HS-5 (cell line): Measurements from ENCODE around the gene KIF26B.
"Not testable (repeated sequence)": the region's sequence is repeated elsewhere in the genome, so short reads cannot be mapped to it uniquely, and the experiment has no call there.

ENCODE experiments used
- DNase-seq: peaks from one replicate; pipeline ENCODE4 v3.0.0-alpha.2; 2012; ENCODE audit warnings: low read depth

The KIF26B gene

DNA sequence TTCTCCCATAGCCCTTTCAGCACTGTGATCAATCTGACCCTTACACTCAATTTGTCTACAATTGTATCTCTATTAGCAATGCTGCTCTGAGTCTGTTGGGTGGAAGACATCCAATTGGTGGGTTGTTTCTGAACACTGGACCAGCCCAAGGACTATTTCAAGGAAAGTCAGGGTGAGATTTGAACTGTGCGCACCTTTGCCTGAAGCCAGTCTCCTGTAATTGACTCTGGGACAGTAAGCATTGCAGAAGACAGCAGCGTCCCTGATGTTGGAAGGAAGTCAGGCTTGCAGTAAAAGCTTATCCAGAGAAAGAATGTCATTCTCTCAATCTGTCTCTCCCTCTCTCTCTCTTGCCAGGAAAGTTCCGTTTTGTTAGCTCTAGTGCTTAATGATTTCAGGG is 233.9 kb downstream of the KIF26B start:
- no peak for DNase-seq

- no peak for DNase-seq
Observed at GRCh38 chr1:245389873-245390272, 235.1 kb downstream of the KIF26B start.

- DNase-seq: no peak
Observed at GRCh38 chr1:245390975-245391374, 236.2 kb downstream of the KIF26B start.

DNA sequence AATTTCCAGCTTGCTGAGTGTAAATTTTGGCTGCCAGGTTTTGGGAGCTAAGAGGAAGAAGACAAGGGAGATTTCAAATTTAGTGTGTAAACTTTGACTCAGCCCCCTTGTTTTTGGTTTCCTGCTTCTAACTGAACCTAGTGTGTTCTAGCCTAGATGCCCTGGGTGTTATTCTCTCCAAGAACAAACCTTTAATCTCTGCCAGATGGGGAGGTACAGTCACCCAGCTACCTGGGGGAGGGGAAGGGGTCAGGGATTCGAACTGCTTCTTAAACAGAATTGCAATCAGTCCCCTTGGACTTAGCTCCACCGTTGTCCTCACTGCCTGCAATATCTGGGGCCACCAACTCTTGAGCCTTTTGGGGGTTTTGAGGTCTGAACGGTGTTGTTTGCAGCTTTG is 238.9 kb downstream of the KIF26B start:
- DNase-seq: no peak

GRCh38 chr1:245395680-245396079 is 240.9 kb downstream of the KIF26B start:
- DNase-seq: no peak

DNA sequence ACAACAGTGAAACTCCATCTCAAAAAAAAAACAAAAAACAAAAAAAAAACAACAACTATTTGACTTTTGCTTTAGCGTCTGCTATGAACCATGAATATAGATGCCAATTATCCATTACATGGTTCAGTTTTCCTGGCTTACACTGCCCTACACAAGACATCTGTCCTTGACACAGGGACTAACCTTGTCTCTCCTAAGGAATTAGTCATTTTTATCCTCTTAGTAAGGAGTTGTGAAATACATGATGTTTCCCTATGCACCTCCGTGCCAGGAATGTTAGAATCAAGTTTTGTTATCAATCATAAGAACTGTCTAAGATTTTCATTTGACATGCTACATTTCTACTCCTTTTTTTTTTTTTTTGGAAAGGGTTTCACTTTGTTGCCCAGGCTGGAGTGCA is 241.8 kb downstream of the KIF26B start:
- no peak for DNase-seq

GRCh38 chr1:245397771-245398170 is 243.0 kb downstream of the KIF26B start:
- DNase-seq: no peak

DNA sequence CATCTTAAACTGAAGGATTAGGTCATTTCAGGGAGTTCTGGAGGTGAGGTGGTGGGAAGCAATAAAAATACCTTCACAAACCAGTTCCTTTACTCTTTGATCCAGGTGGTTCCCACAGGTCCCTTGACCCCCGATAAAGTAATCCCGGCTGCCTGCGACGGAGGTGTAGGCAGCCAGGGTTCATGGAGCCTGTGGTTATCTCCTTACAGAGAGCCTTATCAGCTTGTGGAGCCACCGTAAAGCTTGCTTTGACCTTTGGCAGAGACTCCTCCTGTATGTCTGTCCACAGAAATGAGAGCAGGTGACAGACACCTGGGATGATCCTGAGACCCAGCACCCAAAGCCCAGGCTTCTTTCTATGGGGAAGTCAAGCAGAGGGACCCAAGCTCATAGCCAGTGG is 243.4 kb downstream of the KIF26B start:
- no peak for DNase-seq

DNA sequence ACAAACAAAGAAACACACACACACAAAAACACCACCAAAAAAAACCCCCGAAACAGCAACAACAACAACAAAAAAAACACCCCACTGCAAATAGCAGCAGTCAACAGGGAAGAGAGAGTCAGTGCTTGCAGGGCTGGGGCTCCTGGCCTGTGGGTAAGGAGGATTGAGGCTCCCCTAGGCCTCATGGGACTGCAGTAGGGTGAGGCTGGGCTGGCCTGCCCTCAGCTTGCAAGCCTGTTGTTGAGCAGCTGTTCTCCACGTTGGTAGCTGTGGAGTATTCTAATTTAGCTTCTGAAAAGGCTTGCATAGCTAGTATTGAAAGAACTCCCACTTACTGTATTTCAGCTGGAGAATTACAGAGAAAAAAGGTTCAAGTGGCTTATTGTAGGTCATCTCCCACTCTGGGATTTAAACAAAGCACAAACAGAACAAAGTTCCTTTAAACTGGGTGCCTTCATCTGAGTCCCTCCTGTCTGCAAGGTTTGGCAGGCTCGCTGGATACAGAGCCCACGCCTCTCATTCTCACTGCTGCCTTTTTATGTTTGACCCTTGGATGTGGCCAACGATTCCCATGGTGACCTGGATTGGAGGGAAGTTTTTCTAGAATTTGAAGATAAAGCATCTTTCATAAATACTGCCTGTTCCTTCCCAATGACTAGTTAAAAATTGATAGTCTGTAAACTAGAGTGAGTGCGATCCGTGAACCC is 247.2 kb downstream of the KIF26B start:
- no peak for DNase-seq

DNA sequence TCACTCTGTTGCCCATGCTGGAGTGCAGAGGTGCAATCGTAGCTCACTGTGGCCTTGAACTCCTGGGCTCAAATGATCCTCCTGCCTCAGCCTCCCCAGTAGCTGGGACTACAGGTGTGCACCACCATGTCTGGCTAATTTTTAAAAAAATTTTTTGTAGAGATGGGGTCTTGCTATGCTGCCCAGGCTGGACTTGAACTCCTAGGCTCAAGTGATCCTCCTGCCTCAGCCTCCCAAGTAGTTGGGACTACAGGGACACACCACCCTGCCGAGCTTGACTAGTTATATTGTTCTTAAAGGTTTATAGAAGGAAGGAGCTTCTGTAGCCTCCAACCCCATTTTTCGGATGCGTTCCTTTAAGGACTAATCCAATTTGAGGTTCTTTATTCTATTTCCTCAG is 248.2 kb downstream of the KIF26B start:
- not testable (repeated sequence) for DNase-seq

- DNase-seq: no peak
Observed at GRCh38 chr1:245404527-245404926, 249.7 kb downstream of the KIF26B start.

GRCh38 chr1:245404952-245405351 is 250.2 kb downstream of the KIF26B start:
- DNase-seq: no peak

GRCh38 chr1:245406426-245406825 is 251.6 kb downstream of the KIF26B start:
- no peak for DNase-seq

DNA sequence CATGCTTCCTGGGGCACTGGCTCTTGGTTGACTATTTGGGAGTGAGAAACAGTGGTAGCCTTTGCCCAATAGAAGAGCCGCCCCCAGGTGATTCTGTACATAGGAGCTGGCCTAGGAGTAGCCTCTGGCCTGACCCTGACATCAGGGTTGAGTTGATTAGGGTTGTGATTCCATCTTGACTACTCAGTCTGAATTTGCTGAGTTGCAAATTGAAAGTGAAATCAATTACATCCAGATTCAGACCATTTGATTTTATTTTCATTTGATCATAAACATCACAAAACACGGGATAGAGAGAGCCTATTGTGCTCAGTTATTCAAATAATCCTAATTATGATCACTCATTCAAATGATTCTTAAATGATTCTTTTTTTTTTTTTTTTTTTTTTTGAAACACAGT is 253.2 kb downstream of the KIF26B start:
- no peak for DNase-seq

DNA sequence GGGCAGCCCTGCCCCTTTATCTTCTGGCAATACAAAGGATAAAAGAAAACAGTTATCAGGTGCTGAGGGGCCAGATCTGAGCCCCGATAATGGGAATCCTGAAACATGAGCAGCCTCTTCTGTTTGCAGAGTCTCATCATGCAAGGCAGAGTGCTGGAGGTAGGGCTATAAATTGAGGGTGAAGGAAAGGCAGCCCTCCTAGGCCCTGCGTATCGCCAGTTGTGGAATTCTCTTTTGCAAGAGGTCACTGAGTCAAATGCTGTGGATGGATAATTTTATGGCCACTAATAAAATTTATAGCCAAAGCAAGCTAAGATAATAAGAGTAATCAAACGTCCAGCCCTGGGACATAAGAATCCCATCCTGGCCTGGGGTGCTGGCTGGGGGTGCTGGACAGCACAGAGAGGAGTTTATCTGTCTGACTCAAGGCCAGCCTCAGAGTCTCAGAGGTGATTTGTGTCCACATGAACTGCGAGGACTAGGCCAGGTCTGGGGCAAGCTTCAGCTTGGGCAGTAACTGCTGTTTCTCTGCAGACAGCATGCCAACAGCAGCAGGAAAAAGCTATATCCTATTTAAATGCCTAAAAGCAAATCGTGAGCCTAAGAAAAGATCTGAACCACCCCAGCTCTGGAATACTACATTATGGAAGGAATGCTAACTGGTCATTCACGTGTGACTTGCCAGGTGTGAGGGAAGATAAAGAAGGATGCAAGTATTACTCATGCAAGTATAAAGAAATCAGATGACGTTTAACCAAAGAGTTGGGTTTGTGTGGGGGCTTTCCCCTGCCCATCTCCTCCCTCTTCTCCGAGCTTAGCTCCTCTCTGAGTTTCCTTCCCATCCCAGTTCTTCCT is 254.8 kb downstream of the KIF26B start:
- no peak for DNase-seq

GRCh38 chr1:245411245-245412036 is 256.7 kb downstream of the KIF26B start:
- no peak for DNase-seq

DNA sequence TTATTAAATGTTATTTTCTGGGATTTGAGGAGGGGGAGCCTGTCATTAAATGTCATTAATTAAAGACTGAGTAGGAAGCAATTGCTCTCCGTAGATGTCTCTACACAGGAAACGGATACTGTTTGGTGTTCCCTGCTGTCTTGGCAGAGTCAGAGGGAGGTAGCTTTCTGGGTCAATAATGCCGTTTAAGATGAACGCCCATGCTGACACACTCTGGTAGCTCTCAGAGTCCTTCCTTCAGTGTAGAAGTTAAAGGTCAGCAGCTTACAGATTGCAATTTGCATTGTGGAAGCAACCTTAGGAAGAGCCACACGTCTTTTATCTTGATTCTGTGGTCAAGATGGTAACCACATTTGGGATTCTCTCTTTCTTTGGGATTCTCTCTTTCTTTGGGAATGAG is 257.5 kb downstream of the KIF26B start:
- no peak for DNase-seq

GRCh38 chr1:245416781-245417180 is 262.0 kb downstream of the KIF26B start:
- DNase-seq: no peak

GRCh38 chr1:245418077-245418476 is 263.3 kb downstream of the KIF26B start:
- no peak for DNase-seq

DNA sequence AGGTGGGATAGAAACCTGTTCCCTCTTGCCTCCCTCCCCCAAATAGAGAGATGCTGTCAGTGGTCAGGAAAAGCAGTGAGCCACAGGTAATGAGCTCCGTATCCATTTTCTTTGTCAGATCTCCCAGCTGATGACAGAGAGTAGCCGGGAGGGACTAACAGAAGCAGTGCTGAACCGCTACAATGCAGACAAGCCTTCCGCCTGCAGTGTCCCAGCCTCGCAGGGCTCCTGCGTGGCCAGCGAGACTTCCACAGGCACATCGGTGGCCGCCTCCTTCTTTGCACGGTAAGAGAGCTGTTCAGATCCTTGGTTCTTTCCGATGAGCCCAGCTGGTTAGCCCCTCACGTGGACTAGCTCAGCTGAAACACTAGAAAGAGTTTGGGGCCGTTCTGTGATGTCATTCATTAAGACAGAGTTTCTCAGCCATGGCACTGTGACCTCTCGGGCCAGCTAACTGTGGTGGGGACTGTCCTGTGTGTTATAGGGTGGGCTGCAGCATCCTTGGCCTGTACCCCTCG is 264.7 kb downstream of the KIF26B start:
- DNase-seq: no peak

DNA sequence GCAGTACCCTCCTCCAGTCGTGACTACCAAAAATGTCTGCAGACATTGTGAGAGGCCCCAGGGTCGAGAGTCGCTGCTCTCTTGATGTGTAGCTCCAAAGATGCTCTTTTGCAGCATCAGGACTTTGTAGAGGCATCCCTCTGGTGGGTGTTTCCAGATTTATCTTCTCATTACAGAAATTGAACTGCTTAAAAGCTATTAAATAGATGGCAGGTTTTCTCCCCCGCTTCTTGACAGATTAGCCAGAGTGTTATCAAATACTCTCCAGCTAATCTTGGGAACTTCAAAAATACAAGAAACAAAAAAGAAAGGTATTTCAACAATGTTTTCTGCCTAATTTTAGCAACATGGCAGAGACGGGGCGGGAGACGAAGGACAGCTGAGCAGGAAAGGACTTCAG is 265.2 kb downstream of the KIF26B start:
- DNase-seq: no peak

DNA sequence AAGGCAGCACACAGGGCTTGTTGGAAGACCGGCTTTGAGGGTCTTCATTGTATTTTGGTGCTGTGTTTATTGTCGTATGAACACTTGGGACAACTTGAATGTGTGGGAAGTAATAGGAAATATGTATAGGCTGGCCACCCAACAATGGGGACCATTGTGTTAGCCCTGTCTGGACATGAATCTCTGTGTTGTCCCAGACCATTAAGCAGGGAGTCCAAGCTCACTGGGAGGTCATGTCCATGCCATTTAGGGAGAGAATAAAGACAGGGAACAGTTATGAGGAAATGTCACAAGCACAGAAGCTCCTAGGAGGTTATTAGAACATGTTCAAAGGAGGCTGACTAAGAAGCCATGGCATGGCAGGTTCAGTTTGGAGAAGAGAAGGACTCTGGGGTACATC is 266.1 kb downstream of the KIF26B start:
- DNase-seq: no peak

- DNase-seq: no peak
Observed at GRCh38 chr1:245428681-245429080, 273.9 kb downstream of the KIF26B start.
